CD14-positive monocyte (primary cell): Measurements from ENCODE around the gene EMD. TPM values are rescaled to one million over a fixed set of nuclear protein-coding genes. Genes with fewer than 3 reads are reported as not detected.

Source experiments
- DNase-seq, 3 donors: peaks; one replicate each; pipeline ENCODE4 v3.0.0-alpha.2; 2011 to 2022
- H2AFZ ChIP-seq: 2 replicates; pipeline ENCODE4 v1.6.0; 2012; ENCODE audit warnings: mild to moderate bottlenecking, low read depth, low read length, inconsistent platforms; ENCODE audit not compliant: insufficient read depth, poor library complexity, severe bottlenecking
- H3K27ac ChIP-seq, 2 donors: 1 replicate in 1 of 2; 2 replicates in 1 of 2; pipeline ENCODE4 v1.5.1; 2012 to 2013; ENCODE audit warnings: low read length in 2 of 2, control low read depth in 1 of 2, inconsistent platforms in 1 of 2, low read depth in 1 of 2, mild to moderate bottlenecking in 1 of 2
- H3K27me3 ChIP-seq, 2 donors: one replicate each; pipeline versions ENCODE4 v1.6.0 to v1.6.1; 2011 to 2013; ENCODE audit warnings: low read length in 2 of 2; ENCODE audit not compliant: control insufficient read depth in 2 of 2, insufficient read depth in 2 of 2
- H3K36me3 ChIP-seq, 2 donors: replicated peaks in 1 of 2; 1 replicate in 1 of 2; 2 replicates in 1 of 2; pipeline versions ENCODE4 v1.5.1 to v1.6.1; 2012 to 2013; ENCODE audit warnings: low read length in 2 of 2, control low read depth in 1 of 2, inconsistent platforms in 1 of 2, mild to moderate bottlenecking in 1 of 2; ENCODE audit not compliant: insufficient read depth in 2 of 2, control insufficient read depth in 1 of 2
- H3K4me1 ChIP-seq, 2 donors: 1 replicate in 1 of 2; 2 replicates in 1 of 2; pipeline versions ENCODE4 v1.5.1 to v1.6.1; 2012 to 2013; ENCODE audit warnings: low read length in 2 of 2, control low read depth in 1 of 2, inconsistent platforms in 1 of 2, mild to moderate bottlenecking in 1 of 2, moderate library complexity in 1 of 2; ENCODE audit not compliant: insufficient read depth in 2 of 2, control insufficient read depth in 1 of 2
- H3K4me2 ChIP-seq: replicated peaks from 2 replicates; pipeline ENCODE3; 2012; ENCODE audit warnings: low read length, moderate library complexity, mild to moderate bottlenecking; ENCODE audit not compliant: poor library complexity, severe bottlenecking; ENCODE audit errors: extremely low read depth
- H3K4me3 ChIP-seq, 3 experiments: fragments of 200-600 bp in 1 of 3; sonication (generic) in 1 of 3; replicated peaks in 1 of 3; 1 replicate in 2 of 3; 2 replicates in 1 of 3; pipeline ENCODE4 v1.5.1; 2011 to 2013; ENCODE audit warnings: low read length in 3 of 3, mild to moderate bottlenecking in 3 of 3, control low read depth in 2 of 3, low read depth in 2 of 3, inconsistent platforms in 1 of 3, moderate library complexity in 1 of 3
- H3K79me2 ChIP-seq: 2 replicates; pipeline ENCODE4 v1.6.0; 2012; ENCODE audit warnings: mild to moderate bottlenecking, control low read depth, inconsistent platforms, low read length, moderate library complexity; ENCODE audit not compliant: insufficient read depth
- H3K9ac ChIP-seq: 2 replicates; pipeline ENCODE4 v1.6.0; 2017; ENCODE audit warnings: low read length, mild to moderate bottlenecking; ENCODE audit not compliant: insufficient read depth, poor library complexity, severe bottlenecking
- H3K9me3 ChIP-seq, 2 donors: replicated peaks in 1 of 2; 1 replicate in 1 of 2; 2 replicates in 1 of 2; pipeline versions ENCODE4 v1.5.1 to v1.6.1; 2012 to 2013; ENCODE audit warnings: low read length in 2 of 2, control low read depth in 1 of 2; ENCODE audit not compliant: control insufficient read depth in 1 of 2, insufficient read depth in 1 of 2
- H4K20me1 ChIP-seq: 2 replicates; pipeline ENCODE4 v1.6.0; 2012; ENCODE audit warnings: mild to moderate bottlenecking, low read length, control low read depth, moderate library complexity; ENCODE audit not compliant: insufficient read depth
- H3K27ac Mint-ChIP-seq, 7 donors: one replicate each; pipeline ENCODE4 v1.8.0; 2020; ENCODE audit warnings: mild to moderate bottlenecking in 7 of 7, mixed read lengths in 7 of 7, moderate library complexity in 6 of 7, inconsistent platforms in 2 of 7
- H3K27me3 Mint-ChIP-seq, 3 donors: one replicate each; pipeline ENCODE4 v1.8.0; 2021 to 2022; ENCODE audit warnings: low read depth in 3 of 3, mild to moderate bottlenecking in 3 of 3, mixed read lengths in 3 of 3, moderate library complexity in 3 of 3, inconsistent platforms in 1 of 3
- H3K36me3 Mint-ChIP-seq, 2 donors: one replicate each; pipeline ENCODE4 v1.8.0; 2020; ENCODE audit warnings: mixed read lengths in 2 of 2, inconsistent platforms in 1 of 2, mild to moderate bottlenecking in 1 of 2
- H3K4me1 Mint-ChIP-seq: one replicate; pipeline ENCODE4 v1.8.0; 2020; ENCODE audit warnings: mild to moderate bottlenecking, mixed read lengths
- H3K4me3 Mint-ChIP-seq, 2 donors: one replicate each; pipeline ENCODE4 v1.8.0; 2020; ENCODE audit warnings: mild to moderate bottlenecking in 2 of 2, mixed read lengths in 2 of 2, moderate library complexity in 1 of 2
- H3K9me3 Mint-ChIP-seq, 7 donors: one replicate each; pipeline ENCODE4 v1.8.0; 2020 to 2022; ENCODE audit warnings: mixed read lengths in 7 of 7, mild to moderate bottlenecking in 6 of 7, moderate library complexity in 6 of 7, inconsistent platforms in 2 of 7
- WGBS: methylation state at CpG from one replicate; pipeline ENCODE4 v1.1.5; 2013; ENCODE audit warnings: missing lambda C conversion rate; ENCODE audit not compliant: insufficient coverage; 5-methylcytosine and 5-hydroxymethylcytosine counted together
- intact Hi-C, 2 donors: fragments of 100-400 bp; cut with micrococcal nuclease; formaldehyde crosslinking; loops; one replicate each; pipeline versions ENCODE4 v1.15.0 to v1.15.1; 2023
- polyA plus RNA-seq, 3 donors: library from polyadenylated mRNA; depleted of rRNA in 1 of 3; unstranded in 2 of 3; stranded (reverse) in 1 of 3; fragments of 300-500 nt in 2 of 3; fragments of >200 nt in 1 of 3; fragmentation: Illumina TruSeq in 2 of 3; gene quantifications; 1 replicate in 2 of 3; 2 replicates in 1 of 3; pipeline ENCODE4 v1.2.3, GENCODE V29; 2012 to 2021
- TF ChIP-seq, protein P1 (sequence below): fragments of 200-600 bp; IDR thresholded peaks from one replicate; pipeline ENCODE4 v1.8.0; 2022; ENCODE audit warnings: antibody characterized with exemption, mild to moderate bottlenecking

The EMD gene
- polyA plus RNA-seq, 3 donors = 14.0 to 126 (median 17.6) TPM

DNA sequence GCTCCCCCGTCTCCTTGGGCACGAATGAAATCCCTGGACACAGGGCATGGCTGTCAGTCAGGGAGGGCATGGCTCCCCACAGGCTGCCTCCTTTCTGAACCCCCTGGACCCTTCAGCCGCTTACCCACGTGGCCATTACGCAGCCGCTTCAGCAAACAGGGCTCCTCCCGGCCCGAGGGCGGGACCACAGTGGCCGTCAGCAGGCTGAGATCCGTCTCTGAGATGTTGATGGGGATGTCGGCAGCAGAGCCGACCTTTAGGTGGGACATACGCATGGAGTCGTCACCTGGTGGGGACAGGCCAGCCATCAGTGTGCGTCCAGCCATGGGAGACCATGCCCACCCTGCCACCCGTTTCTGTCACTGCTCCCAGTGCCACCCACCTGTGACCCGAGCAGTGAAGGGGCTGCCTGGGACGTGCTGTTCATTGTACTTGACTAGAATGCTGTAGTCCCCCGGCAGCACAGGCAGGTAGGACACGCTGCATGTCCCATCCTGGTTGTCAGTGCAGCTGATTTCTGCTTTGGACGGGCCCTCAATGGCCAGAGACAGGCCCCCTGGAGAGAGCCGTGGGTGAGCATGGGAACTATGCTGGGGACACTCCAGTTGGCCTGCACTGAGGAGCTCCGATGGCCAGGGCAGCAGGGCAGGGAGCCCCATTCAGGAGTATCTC lies 25.8 kb upstream of the EMD start:
- Histone ChIP-seq H3K4me3 (no peak overlapping the region), H3K4me2 (no peak overlapping the region), H3K9ac (no peak overlapping the region), H3K27me3 (no peaks in the 10 kb centered on the region), H3K27ac (no peak overlapping the region), H4K20me1 (peaks cover 100% of the 10 kb centered on the region), H2AFZ (no peak overlapping the region), H3K4me1 (peaks cover 18 to 37% of the 10 kb centered on the region in 2 donors), H3K9me3 (no peaks in the 10 kb centered on the region), H3K79me2 (peaks cover 35% of the 10 kb centered on the region), H3K36me3 (peaks cover 98 to 100% of the 10 kb centered on the region in 2 donors)
- Mint-ChIP-seq H3K27me3 (peaks cover 0 to 2% (median 0%) of the 10 kb centered on the region in 3 donors), H3K9me3 (no peaks in the 10 kb centered on the region), H3K36me3 (peaks cover 51 to 86% of the 10 kb centered on the region in 2 donors), H3K4me3 (no peak overlapping the region), H3K27ac (peak overlapping the region in 3 of 7 donors; percentile 26 to 70 (median 56)), H3K4me1 (peaks cover 12% of the 10 kb centered on the region)
- intact Hi-C loops = no loop called here
- TF ChIP-seq, protein P1, sequence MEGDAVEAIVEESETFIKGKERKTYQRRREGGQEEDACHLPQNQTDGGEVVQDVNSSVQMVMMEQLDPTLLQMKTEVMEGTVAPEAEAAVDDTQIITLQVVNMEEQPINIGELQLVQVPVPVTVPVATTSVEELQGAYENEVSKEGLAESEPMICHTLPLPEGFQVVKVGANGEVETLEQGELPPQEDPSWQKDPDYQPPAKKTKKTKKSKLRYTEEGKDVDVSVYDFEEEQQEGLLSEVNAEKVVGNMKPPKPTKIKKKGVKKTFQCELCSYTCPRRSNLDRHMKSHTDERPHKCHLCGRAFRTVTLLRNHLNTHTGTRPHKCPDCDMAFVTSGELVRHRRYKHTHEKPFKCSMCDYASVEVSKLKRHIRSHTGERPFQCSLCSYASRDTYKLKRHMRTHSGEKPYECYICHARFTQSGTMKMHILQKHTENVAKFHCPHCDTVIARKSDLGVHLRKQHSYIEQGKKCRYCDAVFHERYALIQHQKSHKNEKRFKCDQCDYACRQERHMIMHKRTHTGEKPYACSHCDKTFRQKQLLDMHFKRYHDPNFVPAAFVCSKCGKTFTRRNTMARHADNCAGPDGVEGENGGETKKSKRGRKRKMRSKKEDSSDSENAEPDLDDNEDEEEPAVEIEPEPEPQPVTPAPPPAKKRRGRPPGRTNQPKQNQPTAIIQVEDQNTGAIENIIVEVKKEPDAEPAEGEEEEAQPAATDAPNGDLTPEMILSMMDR = no peak
- no peak for DNase-seq
- 94% methylated on average over 16 of the region's 24 CpGs for WGBS

DNA sequence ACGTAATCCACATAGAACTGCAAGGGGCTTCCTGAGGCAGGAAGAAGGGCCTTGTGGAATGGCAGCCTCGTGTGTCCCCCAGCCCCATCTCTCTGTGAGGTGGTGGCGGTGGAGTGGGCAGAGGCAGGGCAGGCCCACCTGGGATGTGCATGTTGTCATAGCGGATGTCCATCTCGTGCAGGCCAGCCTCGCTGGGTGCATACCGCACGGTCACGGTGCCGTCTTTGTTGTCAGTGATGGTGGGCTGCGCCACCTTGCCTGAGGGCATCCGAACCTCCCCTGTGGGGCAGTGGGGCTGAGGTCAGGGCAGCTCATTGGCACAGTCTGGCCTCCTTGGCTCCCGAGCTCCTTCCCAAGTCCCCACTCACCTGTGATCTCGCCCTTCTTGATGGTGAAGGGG lies 25.1 kb upstream of the EMD start:
- Mint-ChIP-seq H3K36me3 (peaks cover 55 to 89% of the 10 kb centered on the region in 2 donors), H3K4me1 (peaks cover 9% of the 10 kb centered on the region)
- TF ChIP-seq, protein P1 = no peak

More for the DNA sequence above, 25.1 kb upstream of the EMD start:
- H3K27ac Mint-ChIP-seq = peak overlapping the region in 3 of 7 donors; percentile 11 to 70 (median 40)
- no peaks in the 10 kb centered on the region for H3K9me3 Mint-ChIP-seq
- intact Hi-C loops = no loop called here
- DNase-seq = no peak
- Histone ChIP-seq H3K9ac (no peak overlapping the region), H3K36me3 (peaks cover 100% of the 10 kb centered on the region in 2 donors), H3K4me2 (no peak overlapping the region), H3K27ac (peak overlapping the region in 1 of 2 donors; percentile 16), H3K4me1 (peaks cover 14 to 30% of the 10 kb centered on the region in 2 donors), H4K20me1 (peaks cover 100% of the 10 kb centered on the region), H3K79me2 (peaks cover 42% of the 10 kb centered on the region), H3K27me3 (no peaks in the 10 kb centered on the region), H3K9me3 (no peaks in the 10 kb centered on the region), H2AFZ (no peak overlapping the region), H3K4me3 (no peak overlapping the region)
- H3K4me3 Mint-ChIP-seq = no peak overlapping the region
- peaks cover 0 to 2% (median 0%) of the 10 kb centered on the region in 3 donors for H3K27me3 Mint-ChIP-seq
- 50% methylated on average over 1 of the region's 14 CpGs for WGBS
